Naive B cell (primary cell): ENCODE data around the gene CDKN1A. TPM values are rescaled to one million over a fixed set of nuclear protein-coding genes. Genes with fewer than 3 reads are reported as not detected.
"Not testable (repeated sequence)": the region's sequence is repeated elsewhere in the genome, so short reads cannot be mapped to it uniquely, and the experiment has no call there.

ENCODE experiments used
- ATAC-seq, 2 donors: fragments of 150-1000 bp; cut with Tn5 transposase; 2 replicates each; pipeline ENCODE4 v1.10.0; 2021; ENCODE audit warnings: low read depth in 2 of 2, mild to moderate bottlenecking in 2 of 2, moderate library complexity in 2 of 2
- DNase-seq: peaks from one replicate; pipeline ENCODE4 v3.0.0; 2022
- H3K27ac Mint-ChIP-seq, 6 donors: one replicate each; pipeline ENCODE4 v1.8.0; 2020 to 2022; ENCODE audit warnings: mild to moderate bottlenecking in 6 of 6, mixed read lengths in 6 of 6, moderate library complexity in 5 of 6, inconsistent platforms in 2 of 6
- H3K27me3 Mint-ChIP-seq, 3 donors: one replicate each; pipeline ENCODE4 v1.8.0; 2021 to 2022; ENCODE audit warnings: mixed read lengths in 3 of 3, mild to moderate bottlenecking in 1 of 3
- H3K36me3 Mint-ChIP-seq, 2 donors: one replicate each; pipeline ENCODE4 v1.8.0; 2020 to 2022; ENCODE audit warnings: mixed read lengths in 2 of 2, inconsistent platforms in 1 of 2, mild to moderate bottlenecking in 1 of 2
- H3K4me1 Mint-ChIP-seq, 3 donors: one replicate each; pipeline ENCODE4 v1.8.0; 2020 to 2022; ENCODE audit warnings: mixed read lengths in 3 of 3, inconsistent platforms in 1 of 3, mild to moderate bottlenecking in 1 of 3, moderate library complexity in 1 of 3
- H3K4me3 Mint-ChIP-seq, 8 donors: one replicate each; pipeline ENCODE4 v1.8.0; 2020 to 2022; ENCODE audit warnings: mild to moderate bottlenecking in 8 of 8, mixed read lengths in 8 of 8, moderate library complexity in 8 of 8, inconsistent platforms in 2 of 8
- H3K9me3 Mint-ChIP-seq, 7 donors: one replicate each; pipeline ENCODE4 v1.8.0; 2020 to 2022; ENCODE audit warnings: mixed read lengths in 7 of 7, mild to moderate bottlenecking in 5 of 7, inconsistent platforms in 2 of 7, moderate library complexity in 1 of 7
- polyA plus RNA-seq, 6 donors: library from polyadenylated mRNA; unstranded; fragments of 300-500 nt; fragmentation: Illumina TruSeq; gene quantifications; one replicate each; pipeline ENCODE4 v1.2.3, GENCODE V29; 2021; ENCODE audit warnings: low read depth in 6 of 6

The CDKN1A gene
- polyA plus RNA-seq, 6 donors from 2014 or later = 22.9 to 89.9 (median 48.2) TPM

- H3K36me3 Mint-ChIP-seq = peaks cover 0 to 6% of the 10 kb centered on the region in 2 donors
- DNase-seq (no peak), ATAC-seq (no peak)
- H3K27ac Mint-ChIP-seq = peak overlapping the region in 3 of 6 donors; percentile 69 to 91 (median 86)
- H3K9me3 Mint-ChIP-seq = no peaks in the 10 kb centered on the region
- H3K4me1 Mint-ChIP-seq = peaks cover 49 to 74% (median 59%) of the 10 kb centered on the region in 3 donors
- peaks cover 0 to 7% (median 0%) of the 10 kb centered on the region in 3 donors for H3K27me3 Mint-ChIP-seq
- H3K4me3 Mint-ChIP-seq = no peak overlapping the region
These were observed 20.4 kb downstream of the CDKN1A start for GRCh38 chr6:36698871-36699271.

- DNase-seq = no peak
- Mint-ChIP-seq H3K4me3 (no peak overlapping the region), H3K36me3 (peaks cover 0 to 6% of the 10 kb centered on the region in 2 donors), H3K27me3 (peaks cover 0 to 7% (median 0%) of the 10 kb centered on the region in 3 donors), H3K27ac (peak overlapping the region in 1 of 6 donors; percentile 10), H3K9me3 (no peaks in the 10 kb centered on the region), H3K4me1 (peaks cover 48 to 74% (median 58%) of the 10 kb centered on the region in 3 donors)
- no peak for ATAC-seq
These were observed 20.8 kb downstream of the CDKN1A start for GRCh38 chr6:36699348-36699747.

GRCh38 chr6:36700071-36700812 lies 21.7 kb downstream of the CDKN1A start:
- peaks cover 0 to 7% (median 0%) of the 10 kb centered on the region in 3 donors for H3K27me3 Mint-ChIP-seq
- DNase-seq (no peak), ATAC-seq (no peak)
- H3K4me1 Mint-ChIP-seq = peaks cover 39 to 65% (median 49%) of the 10 kb centered on the region in 3 donors
- H3K4me3 Mint-ChIP-seq = no peak overlapping the region
- H3K27ac Mint-ChIP-seq = peak overlapping the region in 2 of 6 donors; percentile 57 to 63
- no peaks in the 10 kb centered on the region for H3K9me3 Mint-ChIP-seq
- peaks cover 0 to 6% of the 10 kb centered on the region in 2 donors for H3K36me3 Mint-ChIP-seq

GRCh38 chr6:36700831-36701230 lies 22.3 kb downstream of the CDKN1A start:
- H3K4me1 Mint-ChIP-seq = peaks cover 36 to 61% (median 45%) of the 10 kb centered on the region in 3 donors
- DNase-seq = no peak
- H3K27me3 Mint-ChIP-seq = peaks cover 0 to 7% (median 0%) of the 10 kb centered on the region in 3 donors
- peaks cover 0 to 6% of the 10 kb centered on the region in 2 donors for H3K36me3 Mint-ChIP-seq
- peak overlapping the region in 4 of 6 donors; percentile 36 to 85 (median 62) for H3K27ac Mint-ChIP-seq
- peak; percentile 58 to 67 for ATAC-seq
- H3K9me3 Mint-ChIP-seq = no peaks in the 10 kb centered on the region
- no peak overlapping the region for H3K4me3 Mint-ChIP-seq

GRCh38 chr6:36701401-36701991 lies 23.0 kb downstream of the CDKN1A start:
- Mint-ChIP-seq H3K4me1 (peaks cover 32 to 56% (median 39%) of the 10 kb centered on the region in 3 donors), H3K27ac (peak overlapping the region in 4 of 6 donors; percentile 36 to 91 (median 76)), H3K36me3 (peaks cover 0 to 4% of the 10 kb centered on the region in 2 donors), H3K27me3 (peaks cover 0 to 7% (median 0%) of the 10 kb centered on the region in 3 donors), H3K9me3 (no peaks in the 10 kb centered on the region), H3K4me3 (no peak overlapping the region)
- ATAC-seq = peak in 1 of 2 donors; percentile 68
- no peak for DNase-seq

- H3K36me3 Mint-ChIP-seq = no peaks in the 10 kb centered on the region
- H3K4me3 Mint-ChIP-seq = no peak overlapping the region
- DNase-seq (no peak), ATAC-seq (no peak)
- peaks cover 24 to 45% (median 27%) of the 10 kb centered on the region in 3 donors for H3K4me1 Mint-ChIP-seq
- peaks cover 0 to 7% (median 0%) of the 10 kb centered on the region in 3 donors for H3K27me3 Mint-ChIP-seq
- H3K9me3 Mint-ChIP-seq = no peaks in the 10 kb centered on the region
- H3K27ac Mint-ChIP-seq = peak overlapping the region in 2 of 6 donors; percentile 39 to 87
These were observed 24.1 kb downstream of the CDKN1A start for GRCh38 chr6:36702656-36703055.

GRCh38 chr6:36703081-36703606 lies 24.6 kb downstream of the CDKN1A start:
- Mint-ChIP-seq H3K27ac (peak overlapping the region in 4 of 6 donors; percentile 24 to 87 (median 42)), H3K4me1 (peaks cover 24 to 45% (median 24%) of the 10 kb centered on the region in 3 donors), H3K27me3 (peaks cover 0 to 7% (median 0%) of the 10 kb centered on the region in 3 donors), H3K4me3 (no peak overlapping the region), H3K9me3 (no peaks in the 10 kb centered on the region), H3K36me3 (no peaks in the 10 kb centered on the region)
- DNase-seq = no peak
- ATAC-seq = no peak

GRCh38 chr6:36703982-36704381 lies 25.5 kb downstream of the CDKN1A start:
- Mint-ChIP-seq H3K4me1 (peaks cover 17 to 37% (median 24%) of the 10 kb centered on the region in 3 donors), H3K27ac (peak overlapping the region in 3 of 6 donors; percentile 28 to 65 (median 49)), H3K36me3 (no peaks in the 10 kb centered on the region), H3K4me3 (no peak overlapping the region), H3K27me3 (peaks cover 0 to 7% (median 0%) of the 10 kb centered on the region in 3 donors), H3K9me3 (no peaks in the 10 kb centered on the region)
- ATAC-seq = no peak
- DNase-seq = no peak

GRCh38 chr6:36704961-36705577 lies 26.6 kb downstream of the CDKN1A start:
- not testable (repeated sequence) for ATAC-seq, H3K4me3 Mint-ChIP-seq, H3K27ac Mint-ChIP-seq, H3K27me3 Mint-ChIP-seq, H3K36me3 Mint-ChIP-seq, H3K9me3 Mint-ChIP-seq, DNase-seq
- H3K4me1 Mint-ChIP-seq = peaks cover 17 to 35% (median 24%) of the 10 kb centered on the region in 3 donors

- no peak for ATAC-seq
- H3K27me3 Mint-ChIP-seq = peaks cover 0 to 7% (median 0%) of the 10 kb centered on the region in 3 donors
- H3K4me1 Mint-ChIP-seq = peaks cover 9 to 25% (median 13%) of the 10 kb centered on the region in 3 donors
- H3K4me3 Mint-ChIP-seq = no peak overlapping the region
- no peak overlapping the region for H3K27ac Mint-ChIP-seq
- no peaks in the 10 kb centered on the region for H3K9me3 Mint-ChIP-seq
- no peaks in the 10 kb centered on the region for H3K36me3 Mint-ChIP-seq
- DNase-seq = no peak
These were observed 27.8 kb downstream of the CDKN1A start for GRCh38 chr6:36706339-36706738.

GRCh38 chr6:36712816-36713215 lies 34.3 kb downstream of the CDKN1A start:
- DNase-seq (no peak), ATAC-seq (no peak)
- peaks cover 0 to 7% (median 0%) of the 10 kb centered on the region in 3 donors for H3K4me1 Mint-ChIP-seq

GRCh38 chr6:36713846-36714245 lies 35.3 kb downstream of the CDKN1A start:
- peaks cover 0 to 7% (median 0%) of the 10 kb centered on the region in 3 donors for H3K27me3 Mint-ChIP-seq
- no peaks in the 10 kb centered on the region for H3K36me3 Mint-ChIP-seq
- peak overlapping the region in 2 of 6 donors; percentile 70 to 81 for H3K27ac Mint-ChIP-seq

More at GRCh38 chr6:36712816-36713215, 34.3 kb downstream of the CDKN1A start:
- Mint-ChIP-seq H3K9me3 (no peaks in the 10 kb centered on the region), H3K36me3 (no peaks in the 10 kb centered on the region), H3K4me3 (no peak overlapping the region), H3K27ac (peak overlapping the region in 3 of 6 donors; percentile 29 to 81 (median 70)), H3K27me3 (peaks cover 0 to 7% (median 0%) of the 10 kb centered on the region in 3 donors)

GRCh38 chr6:36714511-36714910 lies 36.0 kb downstream of the CDKN1A start:
- ATAC-seq (no peak), DNase-seq (no peak)
- H3K4me3 Mint-ChIP-seq = no peak overlapping the region
- H3K27ac Mint-ChIP-seq = peak overlapping the region in 1 of 6 donors; percentile 54
- peaks cover 5 to 12% (median 6%) of the 10 kb centered on the region in 3 donors for H3K4me1 Mint-ChIP-seq
- H3K9me3 Mint-ChIP-seq = peaks cover 0 to 3% (median 0%) of the 10 kb centered on the region in 7 donors
- no peaks in the 10 kb centered on the region for H3K36me3 Mint-ChIP-seq
- H3K27me3 Mint-ChIP-seq = peaks cover 0 to 7% (median 0%) of the 10 kb centered on the region in 3 donors

More at GRCh38 chr6:36713846-36714245, 35.3 kb downstream of the CDKN1A start:
- H3K4me1 Mint-ChIP-seq = peaks cover 0 to 7% (median 0%) of the 10 kb centered on the region in 3 donors
- no peak for ATAC-seq
- DNase-seq = no peak
- no peaks in the 10 kb centered on the region for H3K9me3 Mint-ChIP-seq
- no peak overlapping the region for H3K4me3 Mint-ChIP-seq
